ENCODE data around the gene EFCAB9. TPM values are rescaled to one million over a fixed set of nuclear protein-coding genes. Genes with fewer than 3 reads are reported as not detected.
"Not testable (repeated sequence)": the region's sequence is repeated elsewhere in the genome, so short reads cannot be mapped to it uniquely, and the experiment has no call there.

EFCAB9 gene
- total and polyA plus RNA-seq, 7 donors = 0.08 TPM; not detected in 6

DNA sequence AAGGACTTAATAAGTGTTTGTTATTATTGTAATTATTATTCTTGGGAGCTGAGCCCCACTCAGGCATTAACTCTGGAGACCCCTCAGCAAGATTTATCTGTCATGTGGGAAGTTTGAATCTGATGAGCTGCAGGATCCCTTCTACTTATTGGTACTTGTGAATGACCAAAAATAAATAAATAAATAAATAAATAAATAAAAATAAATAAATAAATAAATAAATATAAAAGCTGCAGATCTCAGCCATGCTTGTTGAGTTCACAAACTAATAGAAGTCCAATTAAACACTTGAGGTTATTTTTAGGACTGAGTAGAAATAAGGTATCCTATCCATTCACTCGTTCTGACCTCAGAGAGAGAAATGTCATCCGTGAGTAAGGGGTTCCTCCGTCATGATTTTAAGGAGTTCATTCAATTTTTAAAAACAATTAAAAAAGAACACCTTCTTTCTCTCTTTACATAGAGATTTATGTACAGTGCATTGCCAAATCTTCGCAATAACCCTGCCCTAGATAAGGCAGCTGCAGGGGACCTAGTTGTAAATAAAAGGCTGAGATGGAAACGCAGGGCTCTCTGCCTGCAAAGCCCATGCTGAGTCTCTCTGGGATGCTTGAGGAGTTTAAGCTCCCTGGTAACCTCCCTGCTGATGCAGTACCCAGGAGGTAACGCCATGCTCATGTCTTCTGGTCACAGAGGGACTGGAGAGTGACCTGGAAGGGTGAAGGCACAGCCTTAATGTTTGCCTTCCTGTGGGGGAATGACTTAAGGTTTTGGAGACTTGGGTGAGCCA lies 1.2 kb downstream of the EFCAB9 start:
- intact Hi-C loops (cut with DNase I) = no loop called here
- no peak overlapping the region for H3K27ac ChIP-seq
- 74 to 77% (median 77%) methylated on average over 6 of the region's 6 CpGs for WGBS, 3 donors
- no peaks in the 10 kb centered on the region for H3K9me3 ChIP-seq
- no peaks in the 10 kb centered on the region for H3K36me3 ChIP-seq (ENCODE audit: insufficient read depth in 1 of 2, low read depth in 1 of 2)
- DNase-seq = no peak
- H3K4me1 ChIP-seq = no peaks in the 10 kb centered on the region
- no peak for ATAC-seq
- no peak overlapping the region for H3K4me3 ChIP-seq
- no peaks in the 10 kb centered on the region for H3K27me3 ChIP-seq (ENCODE audit: insufficient read depth in 3 of 3, low read length in 2 of 3)
- TF ChIP-seq, protein P1, sequence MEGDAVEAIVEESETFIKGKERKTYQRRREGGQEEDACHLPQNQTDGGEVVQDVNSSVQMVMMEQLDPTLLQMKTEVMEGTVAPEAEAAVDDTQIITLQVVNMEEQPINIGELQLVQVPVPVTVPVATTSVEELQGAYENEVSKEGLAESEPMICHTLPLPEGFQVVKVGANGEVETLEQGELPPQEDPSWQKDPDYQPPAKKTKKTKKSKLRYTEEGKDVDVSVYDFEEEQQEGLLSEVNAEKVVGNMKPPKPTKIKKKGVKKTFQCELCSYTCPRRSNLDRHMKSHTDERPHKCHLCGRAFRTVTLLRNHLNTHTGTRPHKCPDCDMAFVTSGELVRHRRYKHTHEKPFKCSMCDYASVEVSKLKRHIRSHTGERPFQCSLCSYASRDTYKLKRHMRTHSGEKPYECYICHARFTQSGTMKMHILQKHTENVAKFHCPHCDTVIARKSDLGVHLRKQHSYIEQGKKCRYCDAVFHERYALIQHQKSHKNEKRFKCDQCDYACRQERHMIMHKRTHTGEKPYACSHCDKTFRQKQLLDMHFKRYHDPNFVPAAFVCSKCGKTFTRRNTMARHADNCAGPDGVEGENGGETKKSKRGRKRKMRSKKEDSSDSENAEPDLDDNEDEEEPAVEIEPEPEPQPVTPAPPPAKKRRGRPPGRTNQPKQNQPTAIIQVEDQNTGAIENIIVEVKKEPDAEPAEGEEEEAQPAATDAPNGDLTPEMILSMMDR (IDR thresholded peaks at IDR 0.05) = no peak

DNA sequence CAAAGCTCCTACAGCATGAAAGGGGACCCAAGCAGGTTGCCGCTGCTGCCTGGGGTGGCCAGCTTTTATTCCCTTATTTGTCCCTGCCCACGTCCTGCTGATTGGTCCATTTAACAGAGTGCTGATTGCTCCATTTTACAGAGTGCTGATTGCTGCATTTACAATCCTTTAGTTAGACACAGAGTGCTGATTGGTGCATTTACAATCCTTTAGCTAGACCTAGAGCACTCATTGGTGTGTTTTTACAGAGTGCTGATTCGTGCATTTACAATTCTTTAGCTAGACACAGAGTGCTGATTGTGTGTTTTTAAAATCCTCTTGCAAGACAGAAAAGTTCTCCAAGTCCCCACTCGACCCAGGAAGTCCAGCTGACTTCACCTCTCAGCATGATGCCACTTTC lies 3.8 kb downstream of the EFCAB9 start:
- not testable (repeated sequence) for H3K9me3 ChIP-seq

GRCh38 chr5:172199446-172199845 lies 5.5 kb downstream of the EFCAB9 start:
- Histone ChIP-seq H3K27ac (no peak overlapping the region), H3K4me1 (no peaks in the 10 kb centered on the region), H3K27me3 (ENCODE audit: insufficient read depth in 3 of 3, low read length in 2 of 3) (no peaks in the 10 kb centered on the region), H3K4me3 (no peak overlapping the region), H3K36me3 (ENCODE audit: insufficient read depth in 1 of 2, low read depth in 1 of 2) (no peaks in the 10 kb centered on the region), H3K9me3 (no peaks in the 10 kb centered on the region)
- DNase-seq (no peak), ATAC-seq (no peak)
- 82 to 88% (median 84%) methylated on average over 10 of the region's 10 CpGs for WGBS, 3 donors
- TF ChIP-seq, protein P1 (IDR thresholded peaks at IDR 0.05) = no peak
- intact Hi-C loops (cut with DNase I) = no loop called here

More for the DNA sequence above, 3.8 kb downstream of the EFCAB9 start:
- H3K27ac ChIP-seq; H3K27me3 ChIP-seq (ENCODE audit: insufficient read depth in 3 of 3, low read length in 2 of 3); DNase-seq; ATAC-seq; H3K36me3 ChIP-seq (ENCODE audit: insufficient read depth in 1 of 2, low read depth in 1 of 2); H3K4me1 ChIP-seq; H3K4me3 ChIP-seq; intact Hi-C loops (cut with DNase I): not testable (repeated sequence)
- WGBS, 3 donors = 79 to 82% (median 79%) methylated on average over 4 of the region's 4 CpGs

GRCh38 chr5:172200476-172200875 lies 6.5 kb downstream of the EFCAB9 start:
- WGBS, 3 donors = 90 to 93% (median 93%) methylated on average over 6 of the region's 6 CpGs
- no peak overlapping the region for H3K27ac ChIP-seq
- H3K4me1 ChIP-seq = no peaks in the 10 kb centered on the region
- H3K27me3 ChIP-seq (ENCODE audit: insufficient read depth in 3 of 3, low read length in 2 of 3) = no peaks in the 10 kb centered on the region
- H3K36me3 ChIP-seq (ENCODE audit: insufficient read depth in 1 of 2, low read depth in 1 of 2) = no peaks in the 10 kb centered on the region
- H3K4me3 ChIP-seq = no peak overlapping the region
- H3K9me3 ChIP-seq = no peaks in the 10 kb centered on the region
- TF ChIP-seq, protein P1 (IDR thresholded peaks at IDR 0.05) = no peak
- no peak for ATAC-seq
- intact Hi-C loops (cut with DNase I) = no loop called here
- no peak for DNase-seq

- H3K4me3 ChIP-seq; H3K27ac ChIP-seq; DNase-seq; ATAC-seq; H3K27me3 ChIP-seq (ENCODE audit: insufficient read depth in 3 of 3, low read length in 2 of 3); intact Hi-C loops (cut with DNase I); H3K4me1 ChIP-seq; H3K9me3 ChIP-seq: not testable (repeated sequence)
- 93 to 95% (median 94%) methylated on average over 11 of the region's 11 CpGs for WGBS, 3 donors
- peaks cover 0 to 10% of the 10 kb centered on the region in 2 donors for H3K36me3 ChIP-seq (ENCODE audit: insufficient read depth in 1 of 2, low read depth in 1 of 2)
Measured at GRCh38 chr5:172205984-172206383, 12.0 kb downstream of the EFCAB9 start.
